Chondrocyte (in vitro differentiated cells): Measurements from ENCODE around the gene PGLYRP3. TPM values are rescaled to one million over a fixed set of nuclear protein-coding genes. Genes with fewer than 3 reads are reported as not detected.

Experiments used
- DNase-seq: peaks from one replicate; pipeline ENCODE4 v3.0.0; 2021; ENCODE audit warnings: mixed read lengths, low spot score
- H3K27ac Mint-ChIP-seq: one replicate; pipeline ENCODE4 v1.8.0; 2021; ENCODE audit warnings: mild to moderate bottlenecking, moderate library complexity, mixed read lengths; ENCODE audit not compliant: unreplicated experiment
- H3K27me3 Mint-ChIP-seq: 2 replicates; pipeline ENCODE4 v1.8.0; 2021; ENCODE audit warnings: low read depth, mixed read lengths
- H3K36me3 Mint-ChIP-seq: 2 replicates; pipeline ENCODE4 v1.8.0; 2021; ENCODE audit warnings: low read depth, mixed read lengths
- H3K4me1 Mint-ChIP-seq: 2 replicates; pipeline ENCODE4 v1.8.0; 2021; ENCODE audit warnings: low read depth, mild to moderate bottlenecking, mixed read lengths
- H3K4me3 Mint-ChIP-seq: one replicate; pipeline ENCODE4 v1.8.0; 2021; ENCODE audit warnings: mild to moderate bottlenecking, moderate library complexity, mixed read lengths; ENCODE audit not compliant: unreplicated experiment
- H3K9me3 Mint-ChIP-seq: 2 replicates; pipeline ENCODE4 v1.8.0; 2021; ENCODE audit warnings: low read depth, mixed read lengths
- total RNA-seq: library from RNA; stranded (reverse); gene quantifications from 3 replicates; pipeline ENCODE4 v1.2.1, GENCODE V29; 2021
- TF ChIP-seq, protein P1 (sequence below): fragments of 200-600 bp; sonication (generic); IDR thresholded peaks from 2 replicates; pipeline ENCODE4 v1.5.0; 2021; ENCODE audit warnings: antibody characterized with exemption, mild to moderate bottlenecking, moderate library complexity

The PGLYRP3 gene
- total RNA-seq, 1 donor from 2014 or later = not detected

DNA sequence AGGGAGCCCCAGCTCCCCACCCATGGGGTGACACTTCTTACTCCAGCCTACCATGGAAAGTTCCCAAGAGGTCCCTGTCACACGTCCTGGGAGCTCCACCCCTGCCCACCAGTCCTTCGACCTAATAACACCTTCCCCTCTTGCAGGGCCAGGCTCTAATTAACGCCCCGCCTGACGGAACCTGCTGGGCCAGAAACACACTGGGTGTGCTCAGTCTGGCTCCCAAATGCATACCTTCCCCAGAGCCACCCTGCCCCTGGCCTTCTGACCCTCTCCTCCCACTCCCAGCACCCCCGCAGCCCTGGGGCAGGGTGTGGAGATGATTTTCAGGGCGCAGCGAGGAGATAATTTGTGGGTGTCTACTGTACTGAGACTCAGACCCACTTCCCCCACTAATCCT, 20.6 kb downstream of the PGLYRP3 start:
- Mint-ChIP-seq H3K4me1 (no peaks in the 10 kb centered on the region), H3K27ac (no peak overlapping the region), H3K9me3 (no peaks in the 10 kb centered on the region), H3K36me3 (no peaks in the 10 kb centered on the region), H3K27me3 (peaks cover 7% of the 10 kb centered on the region), H3K4me3 (no peak overlapping the region)
- TF ChIP-seq, protein P1, sequence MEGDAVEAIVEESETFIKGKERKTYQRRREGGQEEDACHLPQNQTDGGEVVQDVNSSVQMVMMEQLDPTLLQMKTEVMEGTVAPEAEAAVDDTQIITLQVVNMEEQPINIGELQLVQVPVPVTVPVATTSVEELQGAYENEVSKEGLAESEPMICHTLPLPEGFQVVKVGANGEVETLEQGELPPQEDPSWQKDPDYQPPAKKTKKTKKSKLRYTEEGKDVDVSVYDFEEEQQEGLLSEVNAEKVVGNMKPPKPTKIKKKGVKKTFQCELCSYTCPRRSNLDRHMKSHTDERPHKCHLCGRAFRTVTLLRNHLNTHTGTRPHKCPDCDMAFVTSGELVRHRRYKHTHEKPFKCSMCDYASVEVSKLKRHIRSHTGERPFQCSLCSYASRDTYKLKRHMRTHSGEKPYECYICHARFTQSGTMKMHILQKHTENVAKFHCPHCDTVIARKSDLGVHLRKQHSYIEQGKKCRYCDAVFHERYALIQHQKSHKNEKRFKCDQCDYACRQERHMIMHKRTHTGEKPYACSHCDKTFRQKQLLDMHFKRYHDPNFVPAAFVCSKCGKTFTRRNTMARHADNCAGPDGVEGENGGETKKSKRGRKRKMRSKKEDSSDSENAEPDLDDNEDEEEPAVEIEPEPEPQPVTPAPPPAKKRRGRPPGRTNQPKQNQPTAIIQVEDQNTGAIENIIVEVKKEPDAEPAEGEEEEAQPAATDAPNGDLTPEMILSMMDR = no peak
- DNase-seq = no peak

DNA sequence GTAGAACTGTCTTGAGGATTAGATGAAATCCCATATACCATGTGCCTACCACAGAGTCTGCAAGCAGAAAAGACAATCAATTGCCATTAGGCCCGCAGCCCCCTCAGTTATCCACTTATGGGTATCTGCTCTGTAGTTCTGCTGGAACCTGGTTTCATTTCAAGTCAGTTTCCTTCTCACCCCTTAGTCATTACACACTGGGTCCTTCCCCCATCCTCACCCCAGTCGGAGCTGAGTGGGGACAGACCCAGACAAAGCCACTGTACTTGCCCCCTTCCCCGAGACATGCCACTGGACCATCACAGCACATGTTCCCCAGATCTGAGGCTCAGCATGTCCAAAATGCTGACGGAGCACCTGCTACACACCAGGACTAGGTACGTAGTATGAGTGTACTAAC, 21.2 kb downstream of the PGLYRP3 start:
- Mint-ChIP-seq H3K36me3 (no peaks in the 10 kb centered on the region), H3K9me3 (no peaks in the 10 kb centered on the region)

DNA sequence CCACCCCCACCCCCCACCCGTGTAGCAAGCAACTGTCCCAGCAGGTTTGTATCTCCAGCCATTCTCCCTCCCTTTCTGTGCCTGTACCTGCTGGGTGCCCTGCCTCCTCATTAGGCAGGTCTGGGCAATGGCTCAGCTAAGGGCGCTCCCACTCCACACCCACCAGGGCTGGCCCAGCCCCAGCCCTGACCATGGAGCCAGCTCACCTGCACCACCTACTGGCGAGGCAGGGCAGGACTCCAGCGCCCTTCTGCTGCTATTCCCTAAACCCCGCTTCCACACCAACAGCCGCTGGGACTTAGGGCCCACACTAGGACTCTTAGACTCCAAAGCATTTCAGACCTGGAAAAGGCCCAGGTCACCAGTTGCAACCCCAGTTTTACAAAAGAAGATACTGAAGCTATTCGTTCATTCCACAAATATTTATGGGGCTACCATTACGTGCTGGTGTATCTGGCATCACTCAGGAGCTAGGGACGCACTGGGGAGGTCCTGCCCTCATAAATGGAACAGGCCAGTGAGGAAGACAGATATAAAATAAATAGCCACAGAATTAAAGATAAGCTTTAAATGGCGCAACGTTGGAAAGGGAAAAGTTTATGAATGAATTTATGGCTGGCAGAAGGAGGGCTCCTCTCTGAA, 24.0 kb downstream of the PGLYRP3 start:
- peaks cover 4% of the 10 kb centered on the region for H3K27me3 Mint-ChIP-seq
- H3K4me3 Mint-ChIP-seq = no peak overlapping the region
- no peaks in the 10 kb centered on the region for H3K4me1 Mint-ChIP-seq
- H3K36me3 Mint-ChIP-seq = no peaks in the 10 kb centered on the region
- DNase-seq = no peak
- H3K9me3 Mint-ChIP-seq = no peaks in the 10 kb centered on the region
- TF ChIP-seq, protein P1 = peak; percentile 45
- no peak overlapping the region for H3K27ac Mint-ChIP-seq

More for the DNA sequence above, 21.2 kb downstream of the PGLYRP3 start:
- Mint-ChIP-seq H3K27ac (no peak overlapping the region), H3K4me1 (no peaks in the 10 kb centered on the region), H3K4me3 (no peak overlapping the region), H3K27me3 (peaks cover 6% of the 10 kb centered on the region)
- no peak for DNase-seq
- TF ChIP-seq, protein P1 = no peak

DNA sequence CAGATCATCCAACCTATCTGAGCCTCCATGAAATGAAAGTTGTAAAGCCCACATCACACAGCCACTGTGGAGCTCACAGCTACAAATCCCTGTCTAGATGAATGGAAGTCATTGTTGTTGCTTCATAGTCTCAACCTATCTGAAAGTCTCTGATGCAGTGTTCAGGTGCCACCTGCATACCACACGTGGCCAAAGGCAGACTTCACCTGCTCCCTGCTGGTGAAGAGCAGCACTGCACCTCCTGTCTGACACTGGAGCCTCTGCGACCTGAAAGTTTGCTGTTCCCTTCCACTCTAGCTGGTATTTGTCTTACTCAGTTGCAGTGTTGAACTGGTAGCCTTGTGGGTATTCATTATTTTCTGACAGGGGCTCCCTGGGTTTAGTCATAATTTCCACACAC, 34.9 kb downstream of the PGLYRP3 start:
- H3K27me3 Mint-ChIP-seq = peaks cover 18% of the 10 kb centered on the region
- H3K27ac Mint-ChIP-seq = no peak overlapping the region
- H3K4me1 Mint-ChIP-seq = no peaks in the 10 kb centered on the region
- H3K9me3 Mint-ChIP-seq = no peaks in the 10 kb centered on the region
- no peak overlapping the region for H3K4me3 Mint-ChIP-seq
- no peak for DNase-seq
- TF ChIP-seq, protein P1 = peak; percentile 54
- no peaks in the 10 kb centered on the region for H3K36me3 Mint-ChIP-seq

DNA sequence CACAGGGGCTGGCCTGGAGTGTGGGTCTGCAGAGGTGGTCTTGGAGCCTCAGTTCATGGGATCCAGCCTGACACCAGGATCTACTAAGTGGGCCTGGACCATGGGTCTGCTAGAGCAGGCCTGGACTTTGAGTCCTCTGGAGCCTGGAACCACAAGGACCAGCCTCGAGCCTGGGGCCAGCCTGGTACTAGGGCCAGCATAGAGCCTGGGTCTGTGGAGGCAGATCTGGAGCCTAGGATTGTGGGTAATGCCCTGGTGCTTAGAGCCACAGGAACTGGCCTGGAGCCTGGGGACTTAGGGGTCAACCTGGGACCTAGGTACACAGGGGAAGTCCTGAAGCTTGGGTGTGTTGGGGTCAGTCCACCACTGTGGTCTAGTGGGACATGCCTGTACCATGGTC, 40.6 kb downstream of the PGLYRP3 start:
- H3K4me1 Mint-ChIP-seq = no peaks in the 10 kb centered on the region
- H3K27me3 Mint-ChIP-seq = peaks cover 28% of the 10 kb centered on the region
- H3K9me3 Mint-ChIP-seq = no peaks in the 10 kb centered on the region

More for the DNA sequence above, 40.6 kb downstream of the PGLYRP3 start:
- TF ChIP-seq, protein P1 = no peak
- H3K4me3 Mint-ChIP-seq = no peak overlapping the region
- H3K36me3 Mint-ChIP-seq = no peaks in the 10 kb centered on the region
- no peak overlapping the region for H3K27ac Mint-ChIP-seq
- no peak for DNase-seq
